ENCODE measurements around the gene CRIP3.

CRIP3 gene

DNA sequence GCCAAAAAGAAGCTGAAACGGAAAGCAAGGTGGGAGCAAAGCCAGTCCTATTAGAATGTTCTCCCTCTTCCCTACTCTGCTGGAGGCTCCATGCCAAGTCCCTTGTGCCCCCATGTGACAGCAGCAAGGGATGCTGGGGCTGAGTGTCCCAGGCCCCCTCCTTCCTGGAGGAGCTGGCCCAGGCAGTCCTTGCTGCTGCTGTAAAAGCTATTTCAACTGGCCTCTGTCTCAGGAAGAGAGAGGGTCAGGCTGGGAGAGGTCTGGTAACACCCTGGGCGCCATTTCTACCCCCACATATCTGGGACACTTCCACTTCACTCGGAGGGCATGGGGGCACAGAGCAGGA, 40.3 kb downstream of the CRIP3 start:
- Histone ChIP-seq H3K79me2 (ENCODE audit: insufficient read depth, low read depth) (no peaks in the 10 kb centered on the region), H3K27me3 (ENCODE audit: insufficient read depth, low read depth) (no peaks in the 10 kb centered on the region), H3K9ac (no peak overlapping the region), H3K36me3 (ENCODE audit: insufficient read depth) (no peaks in the 10 kb centered on the region), H4K20me1 (ENCODE audit: insufficient read depth) (no peaks in the 10 kb centered on the region), H3K4me2 (no peak overlapping the region), H3K4me1 (ENCODE audit: low read depth, poor library complexity, severe bottlenecking) (peaks cover 4% of the 10 kb centered on the region), H3K4me3 (IDR thresholded peaks at IDR 0.05; ENCODE audit: insufficient read depth, low read depth, low read length) (no peak overlapping the region), H2AFZ (ENCODE audit: low read depth) (no peak overlapping the region), H3K27ac (no peak overlapping the region)
- no peak for TF ChIP-seq CTCF (conservative IDR thresholded peaks at IDR 0.05; ENCODE audit: low read depth, low read length)

GRCh38 chr6:43267619-43268354, 40.8 kb downstream of the CRIP3 start:
- Histone ChIP-seq H3K4me3 (IDR thresholded peaks at IDR 0.05; ENCODE audit: insufficient read depth, low read depth, low read length) (no peak overlapping the region), H3K36me3 (ENCODE audit: insufficient read depth) (no peaks in the 10 kb centered on the region), H4K20me1 (ENCODE audit: insufficient read depth) (no peaks in the 10 kb centered on the region), H3K27ac (no peak overlapping the region), H2AFZ (ENCODE audit: low read depth) (no peak overlapping the region), H3K27me3 (ENCODE audit: insufficient read depth, low read depth) (no peaks in the 10 kb centered on the region), H3K79me2 (ENCODE audit: insufficient read depth, low read depth) (no peaks in the 10 kb centered on the region), H3K4me2 (no peak overlapping the region), H3K4me1 (ENCODE audit: low read depth, poor library complexity, severe bottlenecking) (peaks cover 5% of the 10 kb centered on the region), H3K9ac (no peak overlapping the region)
- TF ChIP-seq CTCF (conservative IDR thresholded peaks at IDR 0.05; ENCODE audit: low read depth, low read length) = no peak

- H3K27me3 ChIP-seq (ENCODE audit: insufficient read depth, low read depth) = no peaks in the 10 kb centered on the region
- no peak overlapping the region for H3K27ac ChIP-seq
- no peak overlapping the region for H3K4me2 ChIP-seq
- no peak overlapping the region for H2AFZ ChIP-seq (ENCODE audit: low read depth)
- no peak for TF ChIP-seq CTCF (conservative IDR thresholded peaks at IDR 0.05; ENCODE audit: low read depth, low read length)
- H3K4me3 ChIP-seq (IDR thresholded peaks at IDR 0.05; ENCODE audit: insufficient read depth, low read depth, low read length) = no peak overlapping the region
- H3K9ac ChIP-seq = no peak overlapping the region
- H4K20me1 ChIP-seq (ENCODE audit: insufficient read depth) = no peaks in the 10 kb centered on the region
- H3K36me3 ChIP-seq (ENCODE audit: insufficient read depth) = no peaks in the 10 kb centered on the region
- H3K4me1 ChIP-seq (ENCODE audit: low read depth, poor library complexity, severe bottlenecking) = peaks cover 5% of the 10 kb centered on the region
- no peaks in the 10 kb centered on the region for H3K79me2 ChIP-seq (ENCODE audit: insufficient read depth, low read depth)
Observed at GRCh38 chr6:43265564-43265963, 43.1 kb downstream of the CRIP3 start.

DNA sequence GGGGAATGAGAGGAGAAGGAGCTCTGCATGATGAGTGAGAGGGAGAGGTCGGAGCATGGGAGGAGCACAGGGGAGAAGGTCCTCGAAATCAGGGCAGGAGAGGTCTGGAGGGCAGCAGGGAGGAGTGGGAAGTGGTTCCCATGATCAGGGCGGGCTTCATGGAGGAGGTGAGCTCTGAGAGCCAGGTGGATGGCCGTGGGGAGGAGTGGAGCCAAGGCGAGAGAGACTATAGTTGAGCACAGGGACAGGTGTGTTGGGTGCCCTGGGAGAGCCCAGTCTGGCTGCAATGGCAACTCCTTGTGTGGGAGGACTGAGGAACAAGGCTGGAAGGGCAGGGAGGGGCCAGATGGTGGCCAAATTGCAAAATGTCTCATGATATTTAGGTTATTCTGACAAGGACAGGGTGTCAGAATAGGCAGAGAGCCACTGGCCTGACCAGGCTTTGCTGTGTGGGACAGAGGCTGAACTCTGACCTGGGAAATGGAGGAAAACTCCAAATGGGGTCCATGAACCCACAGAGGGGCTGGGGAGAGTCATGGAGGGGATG, 44.0 kb downstream of the CRIP3 start:
- no peak overlapping the region for H3K4me2 ChIP-seq
- no peaks in the 10 kb centered on the region for H4K20me1 ChIP-seq (ENCODE audit: insufficient read depth)
- no peak overlapping the region for H3K4me3 ChIP-seq (IDR thresholded peaks at IDR 0.05; ENCODE audit: insufficient read depth, low read depth, low read length)
- TF ChIP-seq CTCF (conservative IDR thresholded peaks at IDR 0.05; ENCODE audit: low read depth, low read length) = no peak
- no peak overlapping the region for H3K9ac ChIP-seq
- no peaks in the 10 kb centered on the region for H3K36me3 ChIP-seq (ENCODE audit: insufficient read depth)
- no peaks in the 10 kb centered on the region for H3K27me3 ChIP-seq (ENCODE audit: insufficient read depth, low read depth)
- H2AFZ ChIP-seq (ENCODE audit: low read depth) = no peak overlapping the region
- H3K4me1 ChIP-seq (ENCODE audit: low read depth, poor library complexity, severe bottlenecking) = peaks cover 5% of the 10 kb centered on the region
- no peak overlapping the region for H3K27ac ChIP-seq
- no peaks in the 10 kb centered on the region for H3K79me2 ChIP-seq (ENCODE audit: insufficient read depth, low read depth)
